Measurements from ENCODE around the gene GAL3ST2.
"Not testable (repeated sequence)": the region's sequence is repeated elsewhere in the genome, so short reads cannot be mapped to it uniquely, and the experiment has no call there.

GRCh38 chr2:241759893-241760292 is 16.7 kb upstream of the GAL3ST2 start:
- TF ChIP-seq CTCF (IDR thresholded peaks at IDR 0.05; ENCODE audit: insufficient read depth, low read depth, low read length); EZH2 (IDR thresholded peaks at IDR 0.05; ENCODE audit: insufficient read depth, low read length): not testable (repeated sequence)
